Hematopoietic multipotent progenitor cell treated with erythropoietin and hydrocortisone succinate and interleukin-3 and kit ligand, for 6 days (in vitro differentiated cells): Measurements from ENCODE around the gene CSGALNACT2.
A peak's percentile ranks its signal among the peaks of the same experiment; 100 is the strongest.

Experiments
- DNase-seq: peaks from one replicate; pipeline ENCODE4 v3.0.0-alpha.2; 2015

The CSGALNACT2 gene

GRCh38 chr10:43112608-43112961 lies 25.7 kb upstream of the CSGALNACT2 start:
- DNase-seq, result no peak

DNA sequence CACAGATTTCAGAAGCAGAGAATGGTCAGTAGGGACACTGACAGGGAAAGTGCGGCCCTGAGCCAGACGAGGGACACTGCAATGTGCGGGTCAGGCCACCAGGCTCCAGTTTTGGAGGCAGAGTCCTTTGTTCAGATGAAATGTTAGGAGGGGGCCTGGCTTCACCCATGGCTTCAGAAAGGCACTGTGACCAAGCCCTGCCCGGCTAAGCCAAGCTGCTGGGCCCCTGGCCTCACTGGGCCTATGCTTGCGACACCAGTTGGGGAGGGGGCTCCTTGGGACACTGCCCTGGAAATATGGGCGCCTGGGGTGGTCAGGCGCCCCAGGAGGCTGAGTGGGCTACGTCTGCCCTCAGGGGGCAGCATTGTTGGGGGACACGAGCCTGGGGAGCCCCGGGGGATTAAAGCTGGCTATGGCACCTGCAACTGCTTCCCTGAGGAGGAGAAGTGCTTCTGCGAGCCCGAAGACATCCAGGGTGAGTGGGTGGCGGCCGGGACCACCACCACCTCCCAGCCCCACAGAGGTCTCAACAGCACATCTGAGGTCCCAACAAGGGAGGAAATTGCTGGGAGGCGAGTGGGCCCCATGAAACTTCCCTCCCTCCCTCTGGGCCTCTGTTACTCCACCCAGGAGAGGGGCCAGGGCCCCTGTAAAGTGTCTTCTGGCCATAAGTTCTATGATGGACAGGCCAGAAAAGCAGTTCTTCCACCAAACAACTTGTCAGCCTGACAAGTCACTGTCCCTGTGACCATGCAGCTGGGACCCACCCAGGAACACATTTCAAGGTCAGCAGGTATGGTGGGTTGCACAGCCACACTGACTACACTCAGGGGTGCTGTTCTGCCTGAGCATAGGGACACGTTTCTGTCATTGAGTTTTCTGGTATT lies 24.8 kb upstream of the CSGALNACT2 start:
- no peak for DNase-seq

DNA sequence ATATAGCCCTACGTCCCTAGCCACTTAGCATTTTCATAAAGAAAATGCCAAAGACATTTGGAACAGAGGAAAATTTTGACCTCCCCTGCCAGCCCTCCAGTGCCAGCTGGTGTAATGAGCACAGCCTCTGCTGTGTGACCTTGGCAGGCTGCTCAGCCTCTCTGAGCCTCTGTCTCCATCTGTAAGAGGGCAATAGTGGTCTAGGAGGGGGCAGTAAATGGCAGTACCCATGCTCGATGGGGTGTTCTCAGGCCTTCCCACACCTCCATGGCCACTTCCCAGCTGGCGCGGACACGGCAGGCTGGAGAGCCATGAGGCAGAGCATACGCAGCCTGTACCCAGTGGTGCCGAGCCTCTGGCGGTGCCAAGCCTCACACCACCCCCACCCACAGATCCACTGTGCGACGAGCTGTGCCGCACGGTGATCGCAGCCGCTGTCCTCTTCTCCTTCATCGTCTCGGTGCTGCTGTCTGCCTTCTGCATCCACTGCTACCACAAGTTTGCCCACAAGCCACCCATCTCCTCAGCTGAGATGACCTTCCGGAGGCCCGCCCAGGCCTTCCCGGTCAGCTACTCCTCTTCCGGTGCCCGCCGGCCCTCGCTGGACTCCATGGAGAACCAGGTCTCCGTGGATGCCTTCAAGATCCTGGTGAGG lies 24.0 kb upstream of the CSGALNACT2 start:
- DNase-seq, result no peak

DNA sequence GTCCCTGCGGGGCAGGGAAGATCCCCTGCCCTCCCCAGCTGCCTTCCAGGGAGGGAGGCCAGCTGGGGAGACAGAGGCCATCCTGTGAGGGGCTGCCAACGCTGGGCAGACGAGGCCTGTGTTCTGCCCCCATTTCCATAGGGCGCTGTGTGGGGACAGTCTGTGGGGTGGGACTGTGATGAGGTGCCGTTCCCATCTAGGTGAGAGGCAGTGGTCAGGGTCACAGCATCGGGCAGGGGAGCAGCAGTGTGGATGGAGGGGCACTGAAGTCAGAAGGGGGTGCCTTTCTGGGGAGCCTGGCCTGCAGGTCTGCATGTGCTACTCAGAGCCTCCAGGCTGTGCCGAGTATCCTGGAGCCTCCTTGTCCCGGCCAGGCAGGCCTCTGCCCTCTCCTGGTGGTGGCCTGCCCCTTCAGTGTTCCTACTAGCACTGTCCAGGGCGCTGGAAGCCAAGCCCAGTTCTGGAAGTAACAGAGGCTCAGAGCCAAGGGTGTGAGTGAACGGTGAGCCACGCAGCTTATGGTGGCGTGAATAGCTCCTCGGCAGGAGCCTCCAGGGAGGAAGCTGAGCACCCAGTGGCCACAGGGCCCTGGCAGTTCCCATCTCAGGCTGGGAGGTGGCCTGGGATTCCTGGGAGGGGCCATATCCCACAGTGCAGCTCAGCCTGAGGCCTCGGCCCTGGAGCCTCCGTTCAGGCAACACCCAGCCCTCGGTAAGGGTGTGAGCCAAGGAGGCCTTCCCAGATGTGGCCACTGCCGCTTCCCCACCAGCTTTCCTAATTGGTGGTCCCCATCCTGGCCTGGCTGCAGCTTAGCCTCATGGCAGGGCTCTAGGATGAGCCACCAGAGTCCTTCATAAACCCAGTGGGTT lies 23.3 kb upstream of the CSGALNACT2 start:
- DNase-seq, result no peak

GRCh38 chr10:43115881-43116595 lies 22.2 kb upstream of the CSGALNACT2 start:
- DNase-seq, result no peak

DNA sequence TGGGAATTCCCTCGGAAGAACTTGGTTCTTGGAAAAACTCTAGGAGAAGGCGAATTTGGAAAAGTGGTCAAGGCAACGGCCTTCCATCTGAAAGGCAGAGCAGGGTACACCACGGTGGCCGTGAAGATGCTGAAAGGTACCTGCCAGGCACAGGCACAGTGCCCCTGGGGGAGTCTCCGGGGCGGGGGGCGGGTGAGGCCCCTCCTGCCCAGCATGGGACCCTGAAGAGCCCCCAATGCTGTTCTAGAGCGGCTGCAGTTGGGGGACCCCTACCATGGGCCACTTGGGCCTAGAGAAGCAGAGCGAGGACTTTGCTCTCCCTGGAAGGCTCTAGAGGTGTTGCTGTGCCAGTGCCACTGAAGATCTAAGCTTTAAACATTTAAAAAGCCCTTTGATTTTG lies 21.6 kb upstream of the CSGALNACT2 start:
- DNase-seq, result no peak

DNA sequence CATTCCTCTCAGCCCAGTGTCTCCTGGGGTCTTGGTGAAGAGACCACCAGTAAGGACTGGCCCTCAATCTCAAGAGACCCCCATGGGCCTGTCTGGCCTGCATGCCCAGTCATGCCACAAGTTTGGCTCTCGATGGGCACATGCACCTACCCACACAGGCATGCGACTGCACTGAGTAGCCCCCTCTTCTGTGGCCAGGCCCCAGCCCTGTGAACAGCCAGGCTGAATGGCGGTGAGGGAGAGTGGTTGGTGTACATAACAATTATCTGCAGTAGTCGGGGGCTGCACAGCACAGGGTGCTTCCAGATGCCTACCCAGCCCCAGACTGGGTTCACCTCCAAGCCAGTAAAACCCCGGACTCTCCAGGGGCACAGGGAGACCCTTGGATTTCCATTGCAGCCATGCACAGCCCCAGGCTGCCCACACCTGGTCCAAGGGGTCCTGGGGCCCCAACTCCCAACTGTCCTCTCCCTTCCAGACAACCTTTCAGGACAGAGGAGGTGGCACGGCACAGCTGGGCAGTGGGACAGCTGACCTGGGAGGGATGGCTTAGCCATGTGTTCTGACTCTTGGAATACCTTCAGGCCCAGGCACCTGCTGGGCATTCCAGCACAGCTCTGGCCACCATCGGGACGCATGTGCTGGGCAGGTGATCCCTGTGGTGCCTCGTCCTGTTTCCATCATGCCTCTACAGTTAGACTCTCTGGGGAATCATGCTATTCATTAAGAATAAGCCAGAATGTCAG lies 21.0 kb upstream of the CSGALNACT2 start:
- no peak for DNase-seq

GRCh38 chr10:43117777-43118583 lies 20.3 kb upstream of the CSGALNACT2 start:
- no peak for DNase-seq

- DNase-seq, result no peak
Observed at GRCh38 chr10:43118631-43119415, 19.4 kb upstream of the CSGALNACT2 start.

GRCh38 chr10:43119416-43120115 lies 18.7 kb upstream of the CSGALNACT2 start:
- DNase-seq, result no peak

GRCh38 chr10:43120116-43120928 lies 17.9 kb upstream of the CSGALNACT2 start:
- no peak for DNase-seq

GRCh38 chr10:43120929-43121314 lies 17.3 kb upstream of the CSGALNACT2 start:
- peak; percentile 71 for DNase-seq

DNA sequence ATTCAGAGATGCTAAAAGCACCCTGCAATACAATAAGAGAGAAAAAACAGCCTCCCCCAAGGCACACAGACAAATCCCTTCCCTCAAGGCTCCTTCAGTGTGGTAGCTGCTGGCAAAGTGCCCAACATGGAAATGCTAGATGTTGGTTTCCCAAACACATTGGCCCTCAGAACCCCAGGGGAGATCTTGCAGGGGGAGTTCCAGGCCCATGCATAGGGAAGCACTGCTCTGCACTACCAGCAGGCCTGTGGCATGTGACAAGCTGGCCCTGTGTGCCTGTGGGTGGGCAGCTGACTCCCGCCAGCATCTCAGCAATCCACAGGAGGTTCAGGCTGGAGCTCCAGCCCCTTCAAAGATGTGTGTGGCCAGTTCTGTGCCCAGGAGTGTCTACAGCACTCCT lies 16.8 kb upstream of the CSGALNACT2 start:
- peak; percentile 20 for DNase-seq

- no peak for DNase-seq
Observed at GRCh38 chr10:43122096-43122495, 16.1 kb upstream of the CSGALNACT2 start.

DNA sequence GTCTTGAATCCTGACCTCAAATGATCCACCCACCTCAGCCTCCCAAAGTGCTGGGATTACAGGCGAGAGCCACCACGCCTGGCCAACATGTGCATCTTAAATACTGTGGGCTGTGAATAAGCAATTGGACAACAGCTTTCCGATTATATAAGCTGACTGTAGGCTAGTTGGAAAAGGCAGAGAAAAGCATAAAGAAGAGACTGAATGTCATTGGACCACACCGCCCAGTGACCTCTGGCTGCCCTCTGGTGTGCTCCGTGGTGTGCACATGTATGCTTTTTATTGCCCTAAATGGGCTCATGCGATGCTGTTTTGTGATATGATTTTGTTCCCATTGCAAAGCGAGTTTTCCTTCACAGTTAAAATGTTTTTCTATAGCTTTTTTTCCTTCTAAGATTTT lies 15.4 kb upstream of the CSGALNACT2 start:
- DNase-seq, result no peak

- DNase-seq, result no peak
Observed at GRCh38 chr10:43123361-43124093, 14.7 kb upstream of the CSGALNACT2 start.

DNA sequence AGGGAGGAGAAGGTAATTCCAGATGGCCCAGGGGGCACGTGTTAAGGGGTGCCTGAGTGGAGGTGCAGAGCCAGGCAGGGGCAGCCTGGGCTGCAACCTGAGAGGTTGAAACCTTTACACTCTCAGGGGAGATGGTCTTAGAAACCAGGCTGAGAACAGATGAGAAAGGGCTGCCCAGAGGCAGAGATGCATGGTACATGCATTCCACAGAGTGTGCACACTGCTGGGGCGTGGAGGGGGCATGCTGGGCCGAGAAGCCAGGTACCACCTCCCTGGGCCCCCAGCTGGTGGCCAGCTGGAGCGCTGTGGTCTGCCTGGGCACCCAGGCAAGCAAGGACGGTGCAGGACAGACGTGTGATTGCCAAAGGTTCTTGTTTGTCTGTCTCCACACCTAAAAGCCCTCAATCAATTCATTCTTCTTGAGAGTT lies 14.1 kb upstream of the CSGALNACT2 start:
- no peak for DNase-seq
